Fibroblast of pulmonary artery (primary cell): ENCODE results near the gene SLC9A6.

ENCODE experiments used
- DNase-seq: peaks from one replicate; pipeline ENCODE4 v3.0.0-alpha.2; 2010; ENCODE audit warnings: low read depth
- H3K4me3 ChIP-seq: replicated peaks from 2 replicates; pipeline ENCODE4 v1.5.1; 2011; ENCODE audit warnings: low read depth, mild to moderate bottlenecking, control low read depth, low read length, moderate library complexity
- CTCF ChIP-seq: IDR thresholded peaks from 2 replicates; pipeline ENCODE4 v1.5.1; 2011; ENCODE audit warnings: mild to moderate bottlenecking, control low read depth, low read length, inconsistent platforms; ENCODE audit errors: missing control alignments

SLC9A6 gene

GRCh38 chrX:136094962-136095361, 109.7 kb downstream of the SLC9A6 start:
- no peak overlapping the region for H3K4me3 ChIP-seq
- no peak for DNase-seq
- no peak for TF ChIP-seq CTCF
